Left kidney (tissue), 2 donors: ENCODE measurements around the gene MTCP1. TPM values are rescaled to one million over a fixed set of nuclear protein-coding genes. Genes with fewer than 3 reads are reported as not detected.

Experiments used
- DNase-seq: peaks from one replicate; pipeline ENCODE4 v3.0.0-alpha.2; 2013
- polyA plus RNA-seq: library from polyadenylated mRNA; unstranded; fragments of 120-200 nt; gene quantifications from one replicate; pipeline ENCODE4 v1.2.1, GENCODE V29; 2013; ENCODE audit not compliant: insufficient read length

Gene MTCP1
- polyA plus RNA-seq, 1 donor = 26.7 TPM

- DNase-seq = no peak
These were observed 15.4 kb downstream of the MTCP1 start for GRCh38 chrX:155055494-155055893.

GRCh38 chrX:155054255-155054654 lies 16.7 kb downstream of the MTCP1 start:
- DNase-seq = no peak

DNA sequence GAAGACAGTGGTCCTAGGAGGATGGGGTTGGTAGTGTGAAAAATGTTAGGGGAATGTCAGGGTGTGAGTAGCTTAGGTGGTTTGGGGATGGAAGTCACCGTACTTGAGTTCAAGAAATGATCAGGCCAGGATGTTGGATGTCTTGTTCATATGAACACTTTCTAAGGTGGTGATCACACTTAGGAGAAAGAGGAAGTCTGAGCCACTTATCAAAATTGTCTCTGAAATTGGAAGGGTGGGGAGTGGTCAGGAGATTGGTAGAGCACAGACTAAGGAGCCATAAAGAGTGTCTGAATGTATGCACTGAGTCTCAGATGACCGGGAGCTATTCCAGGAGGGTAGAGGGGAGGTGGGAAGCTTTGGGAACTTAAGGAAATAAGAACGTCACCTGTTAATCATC lies 17.3 kb downstream of the MTCP1 start:
- DNase-seq = no peak

DNA sequence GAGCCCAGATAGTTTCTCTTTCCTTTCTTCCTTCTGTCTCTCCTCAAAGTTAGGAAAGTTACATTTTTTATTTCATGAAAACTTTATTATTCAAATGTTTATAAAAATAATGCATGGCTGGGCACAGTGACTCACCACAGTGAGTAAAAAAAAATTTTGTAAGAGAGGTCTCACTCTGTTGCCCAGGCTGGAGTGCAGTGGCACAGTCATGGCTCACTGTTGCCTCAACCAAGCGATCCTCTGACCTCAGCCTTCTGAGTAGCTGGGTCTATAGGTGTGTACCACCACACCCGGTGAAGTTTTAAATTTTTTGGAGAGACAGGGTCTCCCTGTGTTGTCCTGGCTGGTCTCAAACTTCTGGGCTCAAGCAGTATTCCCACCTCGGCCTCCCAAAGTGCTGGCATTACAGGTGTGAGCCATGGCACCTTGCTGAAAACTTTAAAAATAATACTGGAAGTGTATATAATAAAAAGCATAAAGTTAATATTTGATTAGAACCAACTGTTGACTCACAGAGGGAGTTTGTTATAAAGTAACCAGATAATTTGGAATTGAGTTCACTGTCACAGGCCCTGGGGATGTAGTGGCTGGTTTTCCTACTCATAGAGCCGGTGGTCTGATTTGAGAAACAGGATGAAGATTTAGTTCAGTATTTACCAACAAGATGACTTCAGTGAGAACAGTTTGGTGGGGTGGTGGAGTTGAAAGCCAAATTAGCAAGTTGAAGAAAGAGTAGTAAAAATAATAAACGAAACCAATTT lies 18.0 kb downstream of the MTCP1 start:
- DNase-seq = no peak

- no peak for DNase-seq
These were observed 21.8 kb downstream of the MTCP1 start for GRCh38 chrX:155048977-155049619.

GRCh38 chrX:155046811-155047528 lies 24.0 kb downstream of the MTCP1 start:
- DNase-seq = no peak

- DNase-seq = no peak
These were observed 24.7 kb downstream of the MTCP1 start for GRCh38 chrX:155046129-155046810.

GRCh38 chrX:155035688-155036087 lies 35.2 kb downstream of the MTCP1 start:
- no peak for DNase-seq

DNA sequence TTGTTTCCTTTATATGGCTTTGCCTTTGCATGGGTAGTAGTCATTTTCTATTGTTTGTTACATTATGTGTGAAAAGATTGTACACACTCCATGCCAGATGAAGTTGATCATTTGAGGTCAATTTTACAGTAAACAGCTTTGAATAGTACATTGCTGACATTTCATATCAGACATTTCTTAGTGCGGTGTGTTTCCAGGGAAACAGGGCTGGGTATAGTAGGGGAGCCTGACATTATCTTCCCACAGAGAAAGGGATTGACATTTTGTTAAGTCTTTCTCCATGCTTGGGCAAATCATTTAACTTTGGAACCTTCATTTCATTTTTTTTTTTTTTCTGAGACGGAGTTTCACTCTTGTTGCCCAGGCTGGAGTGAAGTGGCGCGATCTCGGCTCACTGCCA lies 39.3 kb downstream of the MTCP1 start:
- no peak for DNase-seq

GRCh38 chrX:155028877-155029291 lies 42.1 kb downstream of the MTCP1 start:
- DNase-seq = no peak

- no peak for DNase-seq
These were observed 42.8 kb downstream of the MTCP1 start for GRCh38 chrX:155028129-155028528.

- peak; percentile 34 for DNase-seq
These were observed 43.3 kb downstream of the MTCP1 start for GRCh38 chrX:155027509-155028066.

DNA sequence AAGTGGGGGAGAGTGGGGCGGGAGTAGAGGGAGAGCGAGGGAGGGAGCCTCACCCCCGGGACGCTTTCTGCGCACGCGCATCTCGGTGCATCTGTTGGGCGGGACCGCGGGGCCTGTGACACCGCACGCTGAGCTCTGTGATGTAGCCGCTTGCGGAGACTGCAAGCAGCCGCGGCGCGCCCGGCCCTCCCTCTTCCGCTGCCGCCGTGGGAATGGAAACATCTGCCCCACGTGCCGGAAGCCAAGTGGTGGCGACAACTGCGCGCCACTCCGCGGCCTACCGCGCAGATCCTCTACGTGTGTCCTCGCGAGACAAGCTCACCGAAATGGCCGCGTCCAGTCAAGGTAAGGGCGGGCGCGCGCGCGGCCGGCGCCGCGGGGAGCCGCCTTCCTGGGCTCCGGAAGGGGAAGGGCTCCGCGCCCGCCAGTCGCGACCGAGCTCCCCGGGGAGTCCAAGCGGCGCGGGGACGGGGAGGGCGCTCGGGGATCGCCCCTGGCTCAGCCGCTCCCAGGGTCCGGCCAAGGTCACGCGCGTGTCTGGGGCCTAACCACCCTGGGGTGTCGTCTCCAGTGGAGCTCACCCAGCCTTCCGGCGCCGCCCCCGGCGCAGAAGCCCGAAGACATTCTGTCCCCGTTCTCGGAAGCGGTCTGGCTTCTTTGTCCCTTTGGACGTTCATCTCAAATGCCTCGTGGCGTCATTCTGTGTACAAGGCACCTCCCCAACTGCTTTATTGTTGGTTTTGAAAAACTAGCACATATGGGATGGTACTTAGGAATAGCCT lies 44.0 kb downstream of the MTCP1 start, which contains the start of gene FUNDC2:
Gene FUNDC2 (plus strand): TSS at position 118 of the 782 bp plus-strand sequence. CDS start 95 bp downstream, at position 213.
- DNase-seq = peak; percentile 87

GRCh38 chrX:155026420-155026726 lies 44.6 kb downstream of the MTCP1 start:
- DNase-seq = no peak

DNA sequence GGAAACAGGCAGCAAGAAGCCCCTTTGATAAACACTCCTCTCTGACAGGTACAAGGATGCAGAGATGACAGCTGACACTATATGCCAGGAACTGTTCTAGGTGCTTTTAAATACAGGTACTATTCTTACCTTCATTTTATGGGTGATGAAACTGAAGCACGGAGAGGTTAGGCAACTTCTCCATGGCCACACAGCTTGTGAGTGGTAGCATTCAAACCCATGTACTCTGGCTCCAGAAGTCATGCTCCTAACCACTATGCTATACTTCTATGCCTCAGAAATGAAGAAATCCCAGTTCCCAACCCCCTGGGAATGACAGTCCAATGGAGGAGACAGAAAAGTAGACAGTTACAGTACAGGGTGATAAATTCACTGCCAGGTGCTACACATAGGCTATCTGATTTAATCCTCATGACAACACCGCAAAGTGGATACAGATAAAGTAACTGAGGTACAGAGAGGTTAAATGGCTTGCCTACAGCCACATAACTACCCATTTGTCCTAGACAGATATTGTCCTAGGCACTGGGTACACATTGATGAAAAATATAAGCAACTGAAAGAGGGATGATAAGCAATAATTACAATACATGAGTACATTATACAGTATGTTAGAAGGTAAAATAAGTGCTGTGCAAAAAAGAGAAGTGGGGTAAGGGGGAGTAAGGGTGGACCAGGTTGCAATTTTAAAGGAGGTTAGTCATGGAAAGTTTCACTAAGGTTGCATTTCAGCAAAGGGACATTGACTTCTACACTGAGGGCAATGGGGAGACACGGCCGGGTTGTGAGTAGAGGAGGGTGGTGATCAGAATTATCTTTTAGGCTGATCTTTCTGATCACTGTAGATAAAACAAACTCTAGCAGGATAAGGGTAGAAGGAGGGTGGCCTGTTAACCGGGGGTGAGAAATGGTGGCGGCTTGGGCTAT lies 46.8 kb downstream of the MTCP1 start:
- DNase-seq = no peak

- DNase-seq = no peak
These were observed 48.4 kb downstream of the MTCP1 start, which contains the start of gene F8 for GRCh38 chrX:155022585-155022984. Gene F8 (minus strand): TSS chrX:155022723. CDS start chrX:155022552, 171 bp downstream.

DNA sequence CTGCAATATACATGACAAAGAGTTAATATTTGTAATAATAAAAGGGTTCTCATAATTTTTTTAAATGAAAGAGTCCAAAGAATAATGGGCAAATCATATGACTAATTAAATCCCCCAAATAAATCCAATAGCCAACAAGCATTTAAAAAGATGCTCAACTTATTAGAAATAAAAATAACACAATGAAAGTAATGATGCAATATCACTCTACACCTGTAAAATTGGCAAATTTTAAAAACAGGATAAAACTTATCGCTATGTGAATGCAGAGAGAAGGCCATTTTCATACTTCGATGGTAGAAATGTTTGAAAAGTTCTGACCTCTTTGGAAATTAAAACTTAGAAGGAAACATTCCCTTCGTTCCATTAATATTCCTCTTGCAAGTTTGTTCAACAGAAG lies 50.3 kb downstream of the MTCP1 start:
- no peak for DNase-seq
